Calu3 (cell line): Measurements from ENCODE around the gene HSCB. TPM values are rescaled to one million over a fixed set of nuclear protein-coding genes. Genes with fewer than 3 reads are reported as not detected.
A peak's percentile ranks its signal among the peaks of the same experiment; 100 is the strongest.
"Not testable (repeated sequence)": the region's sequence is repeated elsewhere in the genome, so short reads cannot be mapped to it uniquely, and the experiment has no call there.

Source experiments
- BruUV-seq: library from RNA; stranded (reverse); fragments of 400-500 nt; replicated peaks from 2 replicates; lab custom pipeline; 2021; lab: Mats Ljungman, UMichigan
- CTCF ChIA-PET: fragments of 300-600 bp; sonication (Branson Sonifier 250); formaldehyde crosslinking; loops from one replicate; lab custom pipeline; 2022; ENCODE audit warnings: antibody characterized with exemption; lab: Charles Lee
- DNase-seq: peaks from one replicate; pipeline ENCODE4 v3.0.0; 2022
- H3K27ac Mint-ChIP-seq: one replicate; pipeline ENCODE4 v1.8.0; 2022; ENCODE audit warnings: mixed read lengths; ENCODE audit not compliant: unreplicated experiment
- H3K27me3 Mint-ChIP-seq: one replicate; pipeline ENCODE4 v1.8.0; 2022; ENCODE audit warnings: mixed read lengths; ENCODE audit not compliant: unreplicated experiment
- H3K36me3 Mint-ChIP-seq: one replicate; pipeline ENCODE4 v1.8.0; 2022; ENCODE audit warnings: mild to moderate bottlenecking, moderate library complexity, mixed read lengths; ENCODE audit not compliant: insufficient read depth, unreplicated experiment
- H3K4me1 Mint-ChIP-seq: one replicate; pipeline ENCODE4 v1.8.0; 2022; ENCODE audit warnings: mild to moderate bottlenecking, low read depth, mixed read lengths; ENCODE audit not compliant: unreplicated experiment
- H3K4me3 Mint-ChIP-seq: one replicate; pipeline ENCODE4 v1.8.0; 2022; ENCODE audit warnings: mild to moderate bottlenecking, low read depth, moderate library complexity, mixed read lengths; ENCODE audit not compliant: unreplicated experiment
- H3K9me3 Mint-ChIP-seq: one replicate; pipeline ENCODE4 v1.8.0; 2022; ENCODE audit warnings: low read depth, mixed read lengths; ENCODE audit not compliant: unreplicated experiment
- intact Hi-C: fragments of 100-400 bp; cut with micrococcal nuclease; formaldehyde crosslinking; loops from one replicate; pipeline ENCODE4 v1.10.0; 2022; ENCODE audit not compliant: unreplicated experiment
- total RNA-seq: library from RNA; stranded (reverse); gene quantifications from 2 replicates; pipeline ENCODE4 v1.2.3, GENCODE V29; 2022
- TF ChIP-seq, protein P1 (sequence below): fragments of 200-600 bp; IDR thresholded peaks from one replicate; pipeline ENCODE4 v1.8.0; 2022; ENCODE audit warnings: antibody characterized with exemption; ENCODE audit not compliant: unreplicated experiment

The HSCB gene
- total RNA-seq, 1 experiment from 2014 or later: 16.5 TPM

DNA sequence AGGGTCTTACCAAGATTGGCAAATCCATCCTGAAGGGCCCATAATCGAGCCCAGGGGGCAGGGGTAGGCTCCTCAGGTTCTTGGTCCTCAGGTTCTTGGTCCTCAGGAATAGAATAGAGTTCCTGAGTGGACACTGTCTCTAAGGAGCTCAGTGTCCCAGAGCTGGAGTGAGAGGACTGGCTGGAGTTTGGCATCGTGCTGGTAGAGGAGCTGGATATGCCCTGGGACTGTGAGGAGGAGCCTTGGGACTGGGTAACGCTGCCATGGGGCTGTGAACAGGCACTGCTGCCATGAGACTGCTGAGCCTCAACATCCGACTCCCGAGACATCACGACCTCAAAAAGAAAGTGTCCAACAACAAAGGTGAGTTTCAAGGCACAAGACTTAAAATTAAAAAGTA is 7.4 kb upstream of the HSCB start:
- Mint-ChIP-seq H3K27me3 (no peaks in the 10 kb centered on the region), H3K4me1 (peaks cover 12% of the 10 kb centered on the region), H3K4me3 (no peak overlapping the region), H3K36me3 (peaks cover 6% of the 10 kb centered on the region), H3K27ac (peak overlapping the region; percentile 28), H3K9me3 (no peaks in the 10 kb centered on the region)
- BruUV-seq: no TSS peak
- TF ChIP-seq, protein P1, sequence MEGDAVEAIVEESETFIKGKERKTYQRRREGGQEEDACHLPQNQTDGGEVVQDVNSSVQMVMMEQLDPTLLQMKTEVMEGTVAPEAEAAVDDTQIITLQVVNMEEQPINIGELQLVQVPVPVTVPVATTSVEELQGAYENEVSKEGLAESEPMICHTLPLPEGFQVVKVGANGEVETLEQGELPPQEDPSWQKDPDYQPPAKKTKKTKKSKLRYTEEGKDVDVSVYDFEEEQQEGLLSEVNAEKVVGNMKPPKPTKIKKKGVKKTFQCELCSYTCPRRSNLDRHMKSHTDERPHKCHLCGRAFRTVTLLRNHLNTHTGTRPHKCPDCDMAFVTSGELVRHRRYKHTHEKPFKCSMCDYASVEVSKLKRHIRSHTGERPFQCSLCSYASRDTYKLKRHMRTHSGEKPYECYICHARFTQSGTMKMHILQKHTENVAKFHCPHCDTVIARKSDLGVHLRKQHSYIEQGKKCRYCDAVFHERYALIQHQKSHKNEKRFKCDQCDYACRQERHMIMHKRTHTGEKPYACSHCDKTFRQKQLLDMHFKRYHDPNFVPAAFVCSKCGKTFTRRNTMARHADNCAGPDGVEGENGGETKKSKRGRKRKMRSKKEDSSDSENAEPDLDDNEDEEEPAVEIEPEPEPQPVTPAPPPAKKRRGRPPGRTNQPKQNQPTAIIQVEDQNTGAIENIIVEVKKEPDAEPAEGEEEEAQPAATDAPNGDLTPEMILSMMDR: no peak
- CTCF ChIA-PET: interaction anchor here (0.7 kb wide), 1 partner anchor 373 kb away, joined by 3 read pairs; no protein-coding TSS in a partner anchor
- intact Hi-C loops: no loop called here
- DNase-seq: no peak

DNA sequence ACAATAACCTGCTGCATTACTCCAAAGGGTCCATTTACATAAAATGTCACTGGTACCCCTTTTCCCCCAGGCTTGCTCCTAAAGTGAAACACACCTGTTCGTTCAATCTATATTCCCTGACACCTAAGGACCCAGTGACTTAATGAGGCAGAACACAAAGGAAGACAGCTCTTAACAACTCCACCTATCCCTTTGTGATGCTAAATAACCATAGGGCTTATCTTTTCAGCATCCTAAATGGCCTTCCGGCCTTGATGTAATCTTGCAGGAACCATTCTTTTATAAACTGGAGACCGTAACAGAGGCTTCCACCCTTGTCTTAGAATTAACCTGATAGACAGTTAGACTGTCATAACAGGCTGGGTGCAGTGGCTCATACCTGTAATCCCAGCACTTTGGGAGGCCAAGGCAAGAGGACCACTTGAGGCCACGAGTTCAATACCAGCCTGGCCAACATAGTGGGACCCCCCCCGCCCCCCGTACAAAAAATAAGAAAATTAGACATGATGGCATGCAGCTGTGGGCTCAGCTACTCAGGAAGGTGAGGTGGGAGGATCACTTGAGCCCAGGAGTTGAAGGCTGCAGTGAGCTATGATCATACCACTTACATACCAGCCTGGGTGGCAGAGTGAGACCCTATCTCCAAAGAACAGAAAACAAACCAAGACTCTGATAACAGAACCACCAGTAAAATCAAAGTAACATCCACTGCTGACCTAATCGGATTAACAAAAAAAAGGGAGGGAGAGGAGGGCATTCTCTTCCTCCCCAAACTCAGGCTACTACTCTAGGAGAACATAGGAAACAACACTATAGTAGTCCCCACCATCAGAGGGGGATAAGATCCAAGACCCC is 5.3 kb upstream of the HSCB start:
- intact Hi-C loops: no loop called here
- no TSS peak for BruUV-seq
- Mint-ChIP-seq H3K27ac (no peak overlapping the region), H3K4me1 (peaks cover 12% of the 10 kb centered on the region), H3K36me3 (peaks cover 11% of the 10 kb centered on the region), H3K27me3 (no peaks in the 10 kb centered on the region), H3K9me3 (no peaks in the 10 kb centered on the region), H3K4me3 (no peak overlapping the region)
- TF ChIP-seq, protein P1: no peak
- DNase-seq: no peak
- CTCF ChIA-PET: interaction anchor here (0.7 kb wide), 1 partner anchor 37 kb away, joined by 3 read pairs; no protein-coding TSS in a partner anchor

DNA sequence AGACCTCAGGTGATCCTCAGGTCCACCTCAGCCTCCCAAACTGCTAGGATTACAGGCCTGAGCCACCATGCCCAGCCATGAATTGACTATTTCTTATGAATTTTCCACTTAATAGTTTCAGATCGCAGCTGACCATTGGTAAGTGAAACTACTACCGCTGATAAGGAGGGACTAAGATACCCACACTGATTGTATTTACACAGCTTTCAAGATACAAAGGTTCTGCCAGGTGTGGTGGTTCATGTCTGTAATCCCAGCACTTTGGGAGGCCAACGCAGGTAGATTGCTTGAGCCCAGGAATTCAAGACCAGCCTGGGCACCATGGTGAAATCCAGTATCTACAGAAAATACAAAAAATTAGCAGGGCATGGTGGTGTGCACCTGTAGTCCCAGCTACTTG is 4.1 kb upstream of the HSCB start:
- peaks cover 22% of the 10 kb centered on the region for H3K36me3 Mint-ChIP-seq
- no peak for DNase-seq
- CTCF ChIA-PET: no interaction called here
- peaks cover 16% of the 10 kb centered on the region for H3K4me1 Mint-ChIP-seq
- no peaks in the 10 kb centered on the region for H3K27me3 Mint-ChIP-seq
- TF ChIP-seq, protein P1: no peak
- H3K4me3 Mint-ChIP-seq: no peak overlapping the region
- intact Hi-C loops: no loop called here
- no peaks in the 10 kb centered on the region for H3K9me3 Mint-ChIP-seq
- BruUV-seq: no TSS peak
- H3K27ac Mint-ChIP-seq: no peak overlapping the region

DNA sequence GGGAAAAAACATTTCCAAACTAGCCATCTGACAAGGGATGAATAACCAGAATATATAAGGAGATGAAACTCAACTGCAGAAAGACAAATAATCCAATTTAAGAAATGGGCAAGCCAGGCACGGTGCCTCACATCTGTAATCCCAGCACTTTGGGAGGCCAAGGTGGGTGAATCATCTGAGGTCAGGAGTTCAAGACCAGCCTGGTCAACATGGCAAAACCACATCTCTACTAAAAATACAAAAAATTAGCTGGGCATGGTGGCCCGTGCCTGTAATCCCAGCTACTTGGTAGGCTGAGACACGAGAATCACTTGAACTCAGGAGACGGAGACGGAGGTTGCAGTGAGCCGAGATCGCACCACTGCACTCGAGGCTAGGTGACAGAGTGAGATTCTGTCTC is 3.0 kb upstream of the HSCB start:
- H3K27me3 Mint-ChIP-seq, H3K27ac Mint-ChIP-seq, H3K9me3 Mint-ChIP-seq, intact Hi-C loops, H3K4me3 Mint-ChIP-seq, BruUV-seq, DNase-seq, CTCF ChIA-PET: not testable (repeated sequence)
- Mint-ChIP-seq H3K36me3 (peaks cover 25% of the 10 kb centered on the region), H3K4me1 (peaks cover 28% of the 10 kb centered on the region)
